SK-N-SH treated with all-trans-retinoic acid at 6 μM for 48 hours (cell line): ENCODE data around the gene AKAP12.

ENCODE experiments used
- OSR1 ChIP-seq: fragments of 250-450 bp; sonication (Bioruptor Pico); IDR thresholded peaks from 2 replicates; pipeline ENCODE4 v1.8.0; 2022; ENCODE audit warnings: moderate library complexity, mild to moderate bottlenecking, inconsistent platforms
- PATZ1 ChIP-seq: fragments of 250-450 bp; sonication (Bioruptor Pico); IDR thresholded peaks from 2 replicates; pipeline ENCODE4 v1.8.0; 2020; ENCODE audit warnings: mild to moderate bottlenecking, moderate library complexity, borderline replicate concordance
- RARB ChIP-seq: fragments of 250-450 bp; sonication (Bioruptor Pico); IDR thresholded peaks from 2 replicates; pipeline ENCODE4 v1.8.0; 2021; ENCODE audit warnings: mild to moderate bottlenecking, moderate library complexity
- ZFP30 ChIP-seq: fragments of 450-650 bp; formaldehyde crosslinking; IDR thresholded peaks from 2 replicates; pipeline ENCODE4 v1.5.0; 2022; ENCODE audit warnings: mild to moderate bottlenecking, moderate library complexity

- TF ChIP-seq PATZ1 (CRISPR knock-in tag) (no peak), ZFP30 (CRISPR knock-in tag) (no peak), OSR1 (CRISPR knock-in tag) (no peak), RARB (CRISPR knock-in tag) (no peak)
These were observed 142.0 kb downstream of the AKAP12 start for GRCh38 chr6:151381722-151382121.
